Sigmoid colon (tissue), 3 donors: ENCODE results near the gene FBLN7.

Experiments
- POLR2A ChIP-seq, 2 donors: fragments of 450-650 bp; IDR thresholded peaks; one replicate each; pipeline ENCODE4 v1.6.1; 2016; ENCODE audit warnings: antibody characterized with exemption in 2 of 2, mild to moderate bottlenecking in 2 of 2, moderate library complexity in 2 of 2
- TF ChIP-seq, protein P1 (sequence below), 4 experiments: fragments of 450-650 bp in 3 of 4; fragments of 200-600 bp in 1 of 4; IDR thresholded peaks; one replicate each; pipeline ENCODE4 v1.5.1; 2016 to 2019; ENCODE audit warnings: antibody characterized with exemption in 4 of 4, mild to moderate bottlenecking in 3 of 4, moderate library complexity in 2 of 4

DNA sequence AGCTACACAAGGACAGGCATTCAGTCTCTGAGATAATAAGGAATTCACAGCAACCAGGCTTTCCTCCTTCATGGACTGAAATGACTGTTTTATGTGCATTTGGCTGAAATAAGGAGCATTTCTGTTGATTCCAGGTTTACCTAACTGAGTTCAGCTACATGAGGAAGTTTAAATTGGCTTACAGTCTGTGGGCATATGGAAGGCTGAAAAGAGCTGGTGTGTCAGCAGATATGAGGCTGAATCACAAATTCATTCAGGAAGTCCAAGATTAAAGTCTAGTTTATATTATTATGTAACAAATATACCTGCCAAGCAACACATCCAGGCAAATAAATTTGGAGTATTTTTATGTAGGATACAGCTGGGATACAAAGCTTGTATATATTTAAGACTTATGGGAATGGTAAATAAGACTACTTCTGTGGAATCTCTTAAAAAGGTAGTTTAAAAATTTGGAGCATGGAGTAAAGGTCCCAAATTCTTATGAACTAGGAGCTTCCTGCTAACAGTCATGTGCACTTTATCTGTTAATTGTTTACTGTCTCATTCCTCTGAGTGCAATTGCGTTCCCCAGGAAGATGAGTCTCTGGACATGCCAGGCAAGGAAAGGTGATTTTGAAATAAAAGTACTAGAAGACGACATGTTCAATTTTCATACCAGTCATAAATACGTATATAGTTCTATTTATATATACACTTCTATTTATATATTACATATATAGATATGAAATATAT lies 63.7 kb downstream of the FBLN7 start:
- TF ChIP-seq POLR2A (IDR thresholded peaks at IDR 0.05): no peak
- TF ChIP-seq, protein P1, sequence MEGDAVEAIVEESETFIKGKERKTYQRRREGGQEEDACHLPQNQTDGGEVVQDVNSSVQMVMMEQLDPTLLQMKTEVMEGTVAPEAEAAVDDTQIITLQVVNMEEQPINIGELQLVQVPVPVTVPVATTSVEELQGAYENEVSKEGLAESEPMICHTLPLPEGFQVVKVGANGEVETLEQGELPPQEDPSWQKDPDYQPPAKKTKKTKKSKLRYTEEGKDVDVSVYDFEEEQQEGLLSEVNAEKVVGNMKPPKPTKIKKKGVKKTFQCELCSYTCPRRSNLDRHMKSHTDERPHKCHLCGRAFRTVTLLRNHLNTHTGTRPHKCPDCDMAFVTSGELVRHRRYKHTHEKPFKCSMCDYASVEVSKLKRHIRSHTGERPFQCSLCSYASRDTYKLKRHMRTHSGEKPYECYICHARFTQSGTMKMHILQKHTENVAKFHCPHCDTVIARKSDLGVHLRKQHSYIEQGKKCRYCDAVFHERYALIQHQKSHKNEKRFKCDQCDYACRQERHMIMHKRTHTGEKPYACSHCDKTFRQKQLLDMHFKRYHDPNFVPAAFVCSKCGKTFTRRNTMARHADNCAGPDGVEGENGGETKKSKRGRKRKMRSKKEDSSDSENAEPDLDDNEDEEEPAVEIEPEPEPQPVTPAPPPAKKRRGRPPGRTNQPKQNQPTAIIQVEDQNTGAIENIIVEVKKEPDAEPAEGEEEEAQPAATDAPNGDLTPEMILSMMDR (IDR thresholded peaks at IDR 0.05): no peak
